ENCODE measurements around the gene SHTN1.

SHTN1 gene

DNA sequence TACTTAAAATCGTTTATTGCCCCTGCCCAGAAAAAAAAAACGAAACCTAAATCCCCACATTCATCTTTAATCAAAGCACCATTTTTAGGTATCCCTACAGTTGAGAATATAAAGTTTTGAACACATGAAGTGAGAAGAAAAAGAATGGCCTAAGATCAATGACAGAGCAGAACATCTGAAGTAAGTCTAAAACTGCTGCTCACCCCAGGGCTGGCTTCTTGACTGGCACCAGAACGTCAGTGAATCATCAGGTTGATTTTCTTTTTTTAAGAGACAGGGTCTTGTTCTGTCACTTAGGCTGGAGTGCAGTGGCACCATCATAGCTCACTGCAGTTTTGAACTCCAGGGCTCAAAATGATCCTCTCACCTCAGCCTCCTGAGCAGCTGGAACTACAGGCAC lies 24.9 kb downstream of the SHTN1 start:
- no peak for DNase-seq

DNA sequence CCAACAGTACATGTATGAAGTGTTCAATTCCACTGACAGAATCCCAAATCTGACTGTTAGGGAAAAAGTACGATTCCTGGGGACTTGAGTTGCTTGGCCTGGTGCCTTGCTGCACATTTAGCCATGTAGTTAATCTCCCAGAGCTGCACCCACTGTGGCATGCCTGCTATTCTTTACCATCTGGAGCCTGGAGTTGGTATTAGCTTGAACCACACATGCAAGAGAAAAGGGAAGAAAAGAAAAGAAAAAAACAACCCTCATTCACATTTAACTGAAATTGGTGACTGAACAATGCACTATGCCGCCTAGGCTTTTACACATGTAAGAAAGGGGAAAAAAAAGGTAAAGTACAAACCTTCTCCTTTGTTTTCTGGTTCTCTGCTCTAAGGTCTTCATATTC lies 26.1 kb downstream of the SHTN1 start:
- DNase-seq, result no peak

DNA sequence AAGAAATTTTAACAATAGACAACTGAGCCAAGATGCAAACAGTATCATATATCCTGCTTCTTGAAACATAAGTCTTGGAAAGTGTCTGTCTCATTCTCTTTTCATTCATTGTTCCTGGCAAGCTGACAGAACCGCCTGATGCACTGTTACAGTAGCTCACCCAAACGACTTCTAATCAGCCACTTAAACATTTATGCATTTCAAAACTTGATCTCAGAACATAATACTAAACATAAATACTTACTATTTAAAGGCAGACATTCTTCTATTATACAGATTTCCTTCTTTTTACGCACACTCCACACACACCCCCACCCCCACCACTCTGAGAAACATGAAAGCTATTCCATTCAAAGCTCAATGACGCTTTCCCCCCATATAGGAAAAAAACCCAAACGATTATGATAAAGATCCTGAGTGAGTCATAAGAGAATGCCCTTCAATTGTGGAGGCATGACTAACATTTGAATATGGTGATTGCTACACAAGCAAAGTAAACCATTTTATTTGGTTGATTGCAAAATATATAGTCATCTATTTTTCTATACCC lies 30.5 kb downstream of the SHTN1 start:
- no peak for DNase-seq

DNA sequence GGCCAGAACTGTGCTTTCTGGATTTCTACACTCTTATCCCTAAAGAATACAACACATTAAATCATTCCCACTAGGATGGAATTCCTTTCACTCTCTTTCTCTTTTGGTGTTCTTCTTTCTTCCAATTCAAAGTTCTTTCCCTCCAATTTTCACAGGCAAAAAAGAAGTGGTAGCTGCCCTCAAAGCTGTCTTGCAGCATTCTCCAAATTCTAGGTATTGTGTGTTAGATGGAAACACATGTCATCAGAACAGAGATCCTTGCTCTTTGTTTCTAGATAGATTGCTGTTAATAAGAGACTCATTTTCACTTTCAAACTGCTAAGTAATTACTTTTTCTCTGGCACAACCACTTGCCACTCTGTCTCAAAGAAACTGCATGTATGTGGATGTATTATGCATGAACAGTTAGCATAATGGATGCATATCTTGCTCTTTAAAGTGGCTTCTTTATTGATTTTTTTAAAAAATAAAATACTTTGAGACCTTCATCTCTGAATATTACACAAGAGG lies 31.0 kb downstream of the SHTN1 start:
- DNase-seq, result no peak

DNA sequence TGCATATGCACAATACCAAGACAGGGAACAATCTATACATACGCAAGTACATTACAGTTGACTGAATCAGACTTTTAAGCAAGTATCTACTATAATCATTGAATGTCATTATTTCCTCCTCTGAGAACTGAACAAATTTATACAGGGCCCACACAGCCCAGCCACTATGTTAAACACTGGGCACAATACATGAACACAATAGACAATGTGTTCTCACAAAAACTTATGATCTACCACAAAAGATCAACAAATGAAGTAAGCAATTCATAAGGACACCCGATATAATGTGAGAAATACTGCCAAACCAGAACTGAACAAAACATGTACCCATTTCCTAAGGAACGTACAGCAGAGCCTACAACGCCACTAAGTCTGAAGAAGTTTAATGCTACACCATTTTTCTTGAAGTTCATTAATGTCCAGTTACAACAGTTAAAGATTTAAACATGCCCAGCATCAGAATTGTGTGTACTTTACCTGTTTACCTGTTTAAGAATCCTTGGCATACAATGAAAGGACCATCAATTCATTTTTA lies 31.5 kb downstream of the SHTN1 start:
- no peak for DNase-seq

DNA sequence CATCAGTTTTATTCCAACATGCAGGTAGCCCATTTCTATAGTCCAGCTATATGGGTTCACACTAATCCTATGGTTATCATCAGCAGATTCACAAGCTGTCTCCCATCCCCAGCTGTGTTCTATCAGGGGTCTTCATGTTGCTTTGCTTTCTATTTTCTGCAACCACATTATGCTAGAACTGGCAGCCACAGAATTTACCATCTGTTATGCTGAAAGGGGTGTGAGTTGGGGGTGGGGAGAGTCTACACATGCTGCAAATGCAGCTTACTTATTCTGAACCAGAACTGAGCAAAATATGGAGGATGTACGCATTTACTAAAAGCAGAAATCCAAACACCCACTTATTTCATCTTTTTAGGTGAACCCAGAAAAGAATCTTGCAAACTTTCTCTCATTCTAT lies 32.9 kb downstream of the SHTN1 start:
- DNase-seq, result no peak

DNA sequence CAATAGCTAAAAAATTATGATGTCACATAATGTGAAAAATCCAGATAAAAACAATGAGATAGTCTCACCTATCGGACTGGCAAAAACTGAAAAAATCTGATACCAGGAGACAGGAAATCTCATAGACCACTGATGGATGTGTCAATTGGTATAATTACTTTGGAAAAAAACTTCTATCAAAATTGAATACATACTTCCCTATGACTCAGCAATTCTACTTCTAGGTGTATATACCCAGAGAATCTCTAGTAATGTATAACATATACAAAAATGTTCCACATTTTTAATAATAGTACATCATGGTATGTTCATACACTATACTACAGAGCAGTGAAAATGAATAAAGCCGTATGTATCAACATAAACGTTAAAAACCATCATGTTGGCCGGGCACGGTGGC lies 34.9 kb downstream of the SHTN1 start:
- no peak for DNase-seq

DNA sequence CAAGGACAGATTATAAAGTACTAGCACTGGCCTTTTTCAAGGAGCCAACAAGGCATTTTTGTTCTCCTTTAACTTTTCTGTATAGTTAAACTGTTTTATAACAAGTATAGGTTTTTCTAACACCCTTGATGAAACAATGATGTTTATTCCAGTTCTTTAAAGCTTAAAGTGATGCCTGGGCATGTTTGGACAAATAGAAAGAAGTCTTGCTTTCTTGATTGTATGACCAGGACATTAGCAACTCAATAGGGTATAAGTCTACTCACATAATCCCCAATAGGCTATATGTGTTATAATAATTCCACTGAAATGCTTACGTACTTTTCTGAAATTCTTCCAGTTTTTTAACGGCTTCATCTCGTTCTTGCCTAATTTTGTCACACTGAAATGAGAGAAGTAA lies 36.7 kb downstream of the SHTN1 start:
- DNase-seq, result no peak

DNA sequence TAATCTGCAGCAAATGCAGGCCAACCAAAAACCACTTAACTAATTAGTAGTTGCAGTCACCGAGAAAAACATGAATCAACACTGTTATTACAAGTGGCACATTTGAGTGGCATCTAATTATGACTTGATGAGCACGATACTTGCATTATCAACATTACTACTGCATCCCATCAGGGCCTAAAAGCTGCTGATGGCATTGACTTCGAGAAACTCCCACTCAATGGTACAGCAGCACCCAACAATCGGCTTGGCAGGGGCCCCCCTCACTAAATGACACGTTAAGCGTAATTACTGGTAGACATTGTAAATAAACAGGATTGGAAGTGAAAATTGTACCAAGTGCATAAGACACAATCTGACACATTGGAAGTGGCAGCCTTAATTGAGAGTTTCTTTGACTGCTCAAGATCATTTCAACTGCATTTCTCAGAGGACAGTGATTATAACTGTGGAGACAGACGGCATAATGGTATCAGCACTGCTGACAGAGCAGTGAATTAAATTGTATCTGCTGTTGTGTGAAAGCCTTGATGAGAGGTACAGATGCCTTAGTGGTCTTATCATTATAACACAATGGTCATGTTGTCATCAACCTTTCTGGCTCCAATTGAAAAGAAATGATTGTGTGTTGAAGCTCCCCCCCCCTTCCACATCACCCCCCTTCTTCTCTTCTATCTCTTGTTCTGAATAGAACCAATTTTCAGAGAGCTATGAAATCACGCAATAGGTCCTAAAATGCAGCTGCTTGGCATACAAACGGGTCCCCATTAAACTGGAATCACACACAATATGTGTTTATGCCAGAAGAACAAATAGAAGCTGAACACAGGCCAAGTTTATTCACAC lies 43.4 kb downstream of the SHTN1 start:
- DNase-seq, result no peak

DNA sequence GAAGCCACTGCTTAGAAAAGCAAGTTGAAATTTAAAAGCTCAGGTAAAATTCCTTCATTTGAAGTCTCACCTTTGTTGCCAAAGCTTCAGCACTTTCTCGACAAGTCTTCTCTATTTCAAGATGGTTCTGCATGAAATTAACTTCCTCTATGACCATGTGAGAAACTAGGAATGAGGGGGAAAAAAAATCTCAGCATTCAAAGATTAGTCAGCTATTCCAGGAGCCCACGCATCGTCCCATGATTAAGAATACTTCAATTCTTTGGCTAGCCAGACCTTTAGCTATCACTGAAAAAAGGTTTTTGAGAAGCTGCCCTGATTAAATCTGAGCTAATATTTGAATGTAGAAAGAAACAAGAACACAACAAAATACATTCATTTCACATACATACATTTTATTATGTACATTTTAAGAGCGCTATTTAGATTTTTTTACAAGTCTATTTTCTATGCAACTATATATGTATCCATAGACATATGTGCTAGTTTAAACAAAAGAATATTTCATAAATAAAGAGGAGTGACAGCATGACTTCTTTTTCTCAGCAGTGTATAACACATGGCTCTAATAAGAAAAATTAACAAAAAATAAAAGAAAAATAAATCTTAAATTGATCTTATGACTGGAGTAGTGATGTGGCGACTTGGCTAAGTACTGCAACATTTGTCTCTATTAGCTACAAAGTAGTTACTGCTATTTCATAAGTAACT lies 44.8 kb downstream of the SHTN1 start:
- no peak for DNase-seq

DNA sequence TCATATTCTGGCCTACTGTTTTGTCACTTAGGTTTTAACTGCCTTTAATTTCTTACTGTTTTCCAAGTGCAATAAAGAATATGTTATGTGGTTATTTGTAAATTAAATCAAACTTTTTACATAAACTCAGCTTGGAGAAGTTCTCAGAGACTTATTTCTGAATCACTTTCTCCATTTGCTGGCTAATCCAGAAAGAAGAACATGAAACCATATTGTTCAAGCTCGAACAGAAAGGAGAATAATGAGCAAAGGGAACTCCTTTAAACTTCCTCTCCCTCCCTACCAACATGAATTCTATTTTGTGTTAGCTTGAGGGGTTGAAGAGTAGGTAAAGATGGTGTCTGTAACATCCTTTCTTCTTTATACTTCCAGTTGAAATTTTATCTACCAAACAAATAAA lies 52.3 kb downstream of the SHTN1 start:
- no peak for DNase-seq

DNA sequence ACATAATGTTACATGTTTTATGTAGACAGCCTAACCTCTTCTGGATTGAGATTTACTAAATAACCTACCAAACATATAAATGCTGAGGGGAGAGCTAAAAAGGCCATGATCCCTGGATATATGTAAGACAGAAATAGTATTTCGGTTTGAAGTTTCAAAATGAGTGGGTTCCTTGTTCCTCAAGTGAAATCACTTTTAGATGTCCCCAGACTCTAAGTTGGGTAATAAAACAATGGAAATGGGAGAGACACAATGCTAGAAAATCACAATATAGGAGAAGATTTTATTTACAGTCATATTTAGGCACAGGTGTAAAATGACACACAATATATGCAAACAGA lies 56.5 kb downstream of the SHTN1 start:
- DNase-seq, result no peak

DNA sequence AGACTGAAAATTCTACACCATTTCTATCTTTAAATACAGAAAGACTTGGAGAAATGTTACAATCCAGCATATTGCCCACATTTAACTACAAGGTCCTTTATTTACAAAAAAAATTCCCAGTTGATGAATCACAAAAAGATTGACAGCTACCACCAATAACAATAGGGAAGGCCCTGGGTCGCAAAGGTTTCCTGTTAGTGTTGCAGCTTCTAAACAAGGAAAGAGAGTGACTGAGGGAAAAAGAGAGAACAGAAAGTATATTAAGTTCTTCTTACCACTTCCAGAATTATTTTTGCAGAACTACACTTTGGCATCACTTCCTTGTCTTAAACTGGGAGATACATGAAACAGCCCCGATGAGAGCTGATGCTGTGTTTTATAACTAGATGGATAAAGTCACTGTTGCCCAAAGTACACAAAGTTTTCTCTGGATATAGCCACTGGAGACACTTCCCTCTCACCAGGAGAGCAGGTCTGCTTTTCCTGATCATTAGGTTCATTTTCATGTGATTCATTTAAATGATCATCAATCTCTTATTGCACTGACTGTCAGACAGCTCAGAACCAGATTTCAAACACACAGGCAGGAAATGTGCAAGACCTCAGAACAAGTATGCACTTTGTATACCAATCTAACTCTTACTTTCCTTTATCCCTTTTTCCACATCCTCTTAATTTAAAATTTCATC lies 57.0 kb downstream of the SHTN1 start:
- DNase-seq, result no peak

DNA sequence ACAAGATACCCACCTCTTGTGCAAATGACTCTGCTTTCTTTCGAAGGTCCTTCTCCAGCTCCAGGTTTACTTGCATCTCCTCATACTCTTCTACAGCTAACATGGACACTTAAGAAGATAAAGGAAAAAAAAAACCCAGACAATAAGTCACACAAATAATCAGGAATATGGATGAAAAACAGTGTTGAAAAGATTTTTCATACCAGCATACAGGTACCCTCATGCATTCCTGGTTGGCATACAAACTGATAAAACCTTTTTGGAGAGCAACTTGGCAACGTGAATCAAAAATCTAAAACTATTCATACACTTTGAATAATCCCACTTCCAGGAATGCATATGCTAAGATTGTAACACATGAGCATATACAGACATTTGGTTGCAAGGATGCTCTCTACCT lies 60.1 kb downstream of the SHTN1 start:
- DNase-seq, result no peak

DNA sequence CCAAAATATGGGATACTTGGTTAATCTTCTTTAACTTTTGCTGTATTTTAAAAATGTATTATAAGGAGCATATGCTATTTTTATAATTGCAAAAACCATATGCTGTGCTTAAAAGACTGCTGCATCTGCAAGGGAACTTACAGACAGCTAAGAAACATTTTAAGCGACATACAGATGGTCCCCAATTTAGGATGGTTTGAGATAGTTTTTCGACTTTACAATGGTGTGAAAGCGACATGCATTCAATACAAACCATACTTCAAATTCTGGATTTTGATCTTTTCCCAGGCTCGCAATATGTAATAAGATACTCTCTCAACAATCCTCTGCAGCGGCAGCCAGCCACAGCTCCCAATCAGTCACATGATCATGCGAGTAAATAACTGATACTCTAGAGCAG lies 73.2 kb downstream of the SHTN1 start:
- DNase-seq, result no peak

DNA sequence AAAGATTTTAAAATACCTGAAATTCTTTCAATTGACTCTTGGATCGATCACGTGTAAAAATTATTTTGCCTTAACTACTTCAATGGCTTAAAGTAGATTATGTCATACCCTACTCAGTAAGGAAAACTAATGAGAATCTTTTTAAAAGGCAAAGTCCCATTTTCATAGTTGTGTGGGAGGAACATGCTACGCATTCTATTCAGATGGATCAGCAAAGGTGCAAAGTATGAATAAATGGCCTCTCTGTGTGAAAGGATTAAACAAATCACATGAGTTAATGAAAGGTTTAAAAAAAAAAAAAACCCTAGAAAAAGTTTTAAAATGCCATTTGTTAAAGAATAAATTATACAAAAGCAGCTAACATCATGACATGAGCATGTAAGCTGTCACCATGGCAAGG lies 78.6 kb downstream of the SHTN1 start:
- DNase-seq, result no peak

DNA sequence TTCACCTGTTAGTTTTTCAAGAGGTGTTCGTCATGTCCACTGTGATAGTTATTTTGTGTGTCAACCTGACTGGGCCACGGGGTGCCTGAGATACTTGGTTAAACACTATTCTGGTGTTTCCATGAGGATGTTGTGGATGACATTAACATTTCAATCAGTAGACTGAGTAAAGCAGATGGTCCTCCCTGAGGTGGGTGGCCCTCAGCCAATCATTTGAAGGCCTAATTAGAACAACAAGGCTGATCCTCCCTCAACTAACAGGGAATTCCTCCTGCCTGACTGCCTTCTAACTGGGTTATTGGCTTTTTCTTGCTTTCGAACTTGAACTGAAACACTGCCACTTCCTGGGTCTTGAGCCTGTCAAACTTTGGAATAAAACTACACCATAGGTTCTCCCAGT lies 79.9 kb downstream of the SHTN1 start:
- DNase-seq, result no peak

DNA sequence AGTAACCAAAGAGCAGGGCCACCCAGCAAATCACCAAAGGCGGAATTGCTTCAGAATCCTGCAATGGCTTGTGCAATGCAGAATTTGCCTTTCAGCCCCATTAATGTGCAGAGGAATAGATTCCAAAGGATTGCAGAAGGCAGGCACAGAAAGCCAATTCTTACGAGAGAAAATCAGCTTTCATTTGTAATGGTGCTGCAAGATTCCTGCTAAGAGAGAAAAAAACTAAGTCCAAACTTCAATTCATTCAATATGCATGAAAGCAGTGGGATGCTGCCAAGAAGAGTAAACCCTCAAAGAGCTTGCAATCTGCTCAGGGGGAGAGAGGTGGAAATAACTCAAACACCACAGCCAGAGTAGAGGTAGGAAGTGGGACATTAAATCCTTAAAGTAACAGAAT lies 85.3 kb downstream of the SHTN1 start:
- no peak for DNase-seq

DNA sequence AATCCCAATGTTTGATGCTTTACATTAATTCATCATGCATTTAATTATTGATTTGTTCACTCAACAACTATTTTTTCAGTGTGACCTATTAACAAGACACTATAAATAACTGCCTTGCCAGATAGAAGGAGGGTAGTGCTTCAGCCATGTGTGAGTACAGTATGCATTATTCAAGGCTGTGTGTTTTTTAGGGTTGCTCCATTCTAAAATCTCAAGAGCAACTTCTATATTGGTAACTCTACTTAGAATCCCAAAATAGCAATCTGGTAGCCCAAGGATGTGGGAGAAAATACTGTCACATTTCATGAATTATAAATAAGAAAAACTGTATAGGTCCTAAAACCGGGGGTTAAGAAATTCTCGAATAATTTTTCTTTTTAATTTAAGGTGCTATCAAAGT lies 85.8 kb downstream of the SHTN1 start:
- no peak for DNase-seq

DNA sequence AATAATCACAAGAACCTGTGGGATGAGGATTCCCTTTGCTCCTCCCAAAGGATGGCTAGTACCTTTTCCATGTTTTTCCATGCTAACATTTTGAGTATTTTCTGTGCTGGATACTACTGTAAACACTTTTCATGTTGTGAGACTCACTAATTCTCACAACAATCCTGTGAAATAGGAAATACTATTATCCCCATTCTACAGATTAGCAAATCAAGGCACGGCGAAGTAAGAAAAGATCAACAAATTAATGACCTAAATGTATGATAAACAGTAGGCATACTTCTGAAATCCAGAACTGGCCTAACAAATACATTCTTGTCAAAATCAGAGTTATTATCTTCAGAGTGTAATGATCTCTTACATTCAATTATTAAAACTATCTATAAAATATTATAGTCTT lies 86.4 kb downstream of the SHTN1 start:
- no peak for DNase-seq

DNA sequence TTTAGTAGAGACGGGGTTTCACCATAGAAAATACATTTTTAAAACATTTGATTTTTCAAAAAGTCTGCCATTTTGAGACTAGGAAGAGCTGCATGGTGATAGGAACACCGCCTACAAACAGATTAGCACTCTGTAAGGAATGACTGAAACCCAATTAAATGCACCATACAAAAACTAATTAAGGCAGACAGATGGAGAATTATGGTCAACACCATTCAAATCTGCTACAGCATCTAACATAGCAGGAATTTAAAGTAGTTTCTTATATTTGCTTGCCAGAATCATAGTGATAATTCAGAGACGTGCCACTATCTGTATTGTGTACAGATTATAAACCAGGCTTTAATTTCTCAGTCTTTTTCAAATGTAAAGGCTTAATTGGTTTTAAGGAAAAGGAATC lies 87.5 kb downstream of the SHTN1 start:
- DNase-seq, result no peak

DNA sequence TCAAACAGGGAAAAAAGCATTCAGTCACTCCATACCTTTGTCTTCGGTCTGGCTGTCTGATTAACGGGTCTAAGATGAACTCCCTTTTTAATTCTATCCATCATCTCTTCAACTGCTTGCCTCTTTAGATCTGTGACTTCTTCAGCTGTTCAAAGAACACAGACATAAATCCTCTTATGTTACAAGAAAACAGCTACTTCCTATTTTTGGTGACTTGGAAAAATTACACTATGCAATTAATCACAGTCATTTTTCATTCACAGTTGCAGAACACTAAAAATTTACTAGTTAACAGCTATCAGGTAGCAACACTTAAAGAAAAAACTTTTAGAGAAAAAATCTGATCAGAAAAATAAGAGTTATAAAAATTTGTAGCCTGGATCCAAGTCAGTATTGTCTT lies 89.6 kb downstream of the SHTN1 start:
- DNase-seq, result no peak

DNA sequence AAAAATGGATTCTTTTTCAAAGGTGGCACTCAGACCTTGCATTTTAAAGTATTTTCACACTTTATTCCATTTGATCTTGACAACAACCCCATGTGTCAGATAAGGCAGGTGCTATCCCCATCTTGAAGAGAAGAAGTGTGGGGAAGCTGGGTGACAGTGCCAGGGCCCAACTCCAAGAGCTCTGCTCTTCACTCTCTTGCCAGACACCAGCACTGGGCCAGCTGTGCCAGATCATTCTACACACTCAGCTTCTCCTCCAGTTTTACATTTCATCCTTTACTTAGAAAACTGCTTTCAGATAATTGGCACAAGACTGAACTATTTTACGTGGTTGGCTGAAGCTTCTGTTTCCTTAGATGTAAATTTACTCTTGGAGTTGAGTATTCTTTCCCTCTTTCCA lies 91.3 kb downstream of the SHTN1 start:
- DNase-seq, result no peak
